H1 (cell line): Measurements from ENCODE around the gene INAFM2. TPM values are rescaled to one million over a fixed set of nuclear protein-coding genes. Genes with fewer than 3 reads are reported as not detected.

Experiments
- CTCF ChIA-PET: fragments of 300-600 bp; sonication (Branson Sonifier 250); formaldehyde crosslinking; loops from one replicate; lab custom pipeline; 2021; ENCODE audit not compliant: partially characterized antibody; lab: Charles Lee
- POLR2A ChIA-PET: fragments of 300-600 bp; sonication (Branson Sonifier 250); formaldehyde crosslinking; loops from one replicate; lab custom pipeline; 2021; ENCODE audit warnings: inconsistent platforms; ENCODE audit not compliant: partially characterized antibody; lab: Charles Lee
- DNase-seq, 2 experiments: peaks; one replicate each; pipeline versions ENCODE4 v3.0.0 to v3.0.0-alpha.2; 2010 to 2022; ENCODE audit warnings: low spot score in 2 of 2, low read depth in 1 of 2, mixed read lengths in 1 of 2
- FAIRE-seq: peaks from 2 replicates; lab custom pipeline; 2011; peaks lifted over from hg19 to GRCh38; lab: Jason Lieb, UNC
- H2AFZ ChIP-seq: 2 replicates; pipeline ENCODE4 v1.8.1; 2012; ENCODE audit warnings: low read length, inconsistent platforms
- H2AK5ac ChIP-seq: 2 replicates; pipeline ENCODE4 v1.6.1; 2013; ENCODE audit warnings: low read depth, low read length
- H2BK120ac ChIP-seq: replicated peaks from 2 replicates; pipeline ENCODE3; 2013; ENCODE audit warnings: low read depth, low read length, inconsistent platforms
- H2BK12ac ChIP-seq: 2 replicates; pipeline ENCODE4 v1.6.1; 2013; ENCODE audit warnings: low read depth, low read length
- H2BK15ac ChIP-seq: 2 replicates; pipeline ENCODE4 v1.6.1; 2013; ENCODE audit warnings: low read length
- H2BK20ac ChIP-seq: 2 replicates; pipeline ENCODE4 v1.6.1; 2013; ENCODE audit warnings: low read length
- H2BK5ac ChIP-seq: 2 replicates; pipeline ENCODE4 v1.6.1; 2013; ENCODE audit warnings: low read depth, low read length
- H3K14ac ChIP-seq: 2 replicates; pipeline ENCODE4 v1.6.1; 2013; ENCODE audit warnings: inconsistent platforms; ENCODE audit not compliant: insufficient read length
- H3K18ac ChIP-seq: 2 replicates; pipeline ENCODE4 v1.6.1; 2013; ENCODE audit warnings: low read length; ENCODE audit errors: extremely low read depth
- H3K23ac ChIP-seq: 2 replicates; pipeline ENCODE4 v1.6.1; 2013; ENCODE audit warnings: inconsistent platforms; ENCODE audit not compliant: insufficient read length
- H3K23me2 ChIP-seq: 2 replicates; pipeline ENCODE4 v1.6.1; 2013; ENCODE audit warnings: low read depth, low read length
- H3K27ac ChIP-seq: 2 replicates; pipeline ENCODE4 v1.6.1; 2011; ENCODE audit warnings: low read depth, low read length, inconsistent platforms
- H3K27me3 ChIP-seq, 4 experiments: replicated peaks in 1 of 4; 1 replicate in 1 of 4; 2 replicates in 3 of 4; pipeline versions ENCODE4 v1.6.1 to v1.8.1; 2011 to 2013; ENCODE audit warnings: low read length in 3 of 4, mild to moderate bottlenecking in 3 of 4, inconsistent platforms in 2 of 4, mixed read lengths in 2 of 4, moderate library complexity in 1 of 4; ENCODE audit not compliant: control insufficient read depth in 3 of 4, insufficient read depth in 3 of 4; ENCODE audit errors: extremely low read depth in 1 of 4
- H3K36me3 ChIP-seq, 4 experiments: 2 replicates each; pipeline versions ENCODE4 v1.6.1 to v1.8.1; 2011 to 2013; ENCODE audit warnings: mild to moderate bottlenecking in 4 of 4, low read length in 3 of 4, moderate library complexity in 2 of 4, control low read depth in 1 of 4, inconsistent platforms in 1 of 4; ENCODE audit not compliant: insufficient read depth in 4 of 4, control insufficient read depth in 2 of 4
- H3K4ac ChIP-seq: replicated peaks from 2 replicates; pipeline ENCODE3; 2013; ENCODE audit warnings: low read length, low read depth, mixed read lengths, inconsistent platforms; ENCODE audit not compliant: insufficient read length
- H3K4me1 ChIP-seq, 4 experiments: replicated peaks in 1 of 4; 1 replicate in 1 of 4; 2 replicates in 3 of 4; pipeline versions ENCODE4 v1.6.1 to v1.8.1; 2011 to 2013; ENCODE audit warnings: low read length in 3 of 4, inconsistent platforms in 2 of 4, mixed read lengths in 1 of 4; ENCODE audit not compliant: insufficient read depth in 4 of 4, control insufficient read depth in 3 of 4
- H3K4me2 ChIP-seq, 2 experiments: 2 replicates each; pipeline versions ENCODE4 v1.6.1 to v1.8.1; 2011 to 2013; ENCODE audit warnings: low read depth in 2 of 2, low read length in 2 of 2, control low read depth in 1 of 2, inconsistent platforms in 1 of 2, mild to moderate bottlenecking in 1 of 2; ENCODE audit not compliant: insufficient read depth in 1 of 2
- H3K4me3 ChIP-seq, 4 experiments: fragments of 200-600, 300-600 bp in 1 of 4; sonication (generic), shearing (Covaris generic), sonication (Bioruptor Twin) in 1 of 4; 2 replicates each; pipeline versions ENCODE4 v1.5.1 to v1.8.1; 2011 to 2016; ENCODE audit warnings: low read length in 4 of 4, low read depth in 3 of 4, control low read depth in 2 of 4, inconsistent platforms in 2 of 4, mild to moderate bottlenecking in 2 of 4, mixed read lengths in 1 of 4, moderate library complexity in 1 of 4; ENCODE audit not compliant: insufficient read depth in 2 of 4; ENCODE audit errors: extremely low read depth in 1 of 4
- H3K56ac ChIP-seq: replicated peaks from 2 replicates; pipeline ENCODE3; 2013; ENCODE audit warnings: low read depth, mild to moderate bottlenecking, mixed read lengths, low read length, inconsistent platforms; ENCODE audit not compliant: insufficient read length
- H3K79me1 ChIP-seq: 2 replicates; pipeline ENCODE4 v1.6.1; 2013; ENCODE audit warnings: low read depth, low read length, control low read depth
- H3K79me2 ChIP-seq, 2 experiments: 2 replicates each; pipeline versions ENCODE4 v1.6.1 to v1.8.1; 2012 to 2013; ENCODE audit warnings: low read length in 2 of 2, mild to moderate bottlenecking in 2 of 2, inconsistent platforms in 1 of 2; ENCODE audit not compliant: insufficient read depth in 2 of 2, control insufficient read depth in 1 of 2
- H3K9ac ChIP-seq, 4 experiments: replicated peaks in 1 of 4; 1 replicate in 1 of 4; 2 replicates in 3 of 4; pipeline versions ENCODE4 v1.6.1 to v1.8.1; 2011 to 2013; ENCODE audit warnings: low read depth in 3 of 4, low read length in 3 of 4, control low read depth in 2 of 4, mild to moderate bottlenecking in 2 of 4, moderate library complexity in 2 of 4, inconsistent platforms in 1 of 4; ENCODE audit errors: extremely low read depth in 1 of 4
- H3K9me3 ChIP-seq, 2 experiments: 2 replicates each; pipeline versions ENCODE4 v1.6.1 to v1.8.1; 2012 to 2013; ENCODE audit warnings: mild to moderate bottlenecking in 2 of 2, moderate library complexity in 2 of 2, control low read depth in 1 of 2, inconsistent platforms in 1 of 2, low read depth in 1 of 2, low read length in 1 of 2, mixed read lengths in 1 of 2; ENCODE audit not compliant: insufficient read depth in 2 of 2
- H4K20me1 ChIP-seq, 2 experiments: replicated peaks in 1 of 2; 2 replicates each; pipeline versions ENCODE3 to v1.8.1; 2011 to 2013; ENCODE audit warnings: inconsistent platforms in 2 of 2, low read length in 2 of 2, mild to moderate bottlenecking in 1 of 2; ENCODE audit not compliant: insufficient read depth in 2 of 2, control insufficient read depth in 1 of 2
- H4K5ac ChIP-seq: 2 replicates; pipeline ENCODE4 v1.6.1; 2013; ENCODE audit warnings: low read length, low read depth, mixed read lengths, inconsistent platforms; ENCODE audit not compliant: insufficient read length
- H4K8ac ChIP-seq: 2 replicates; pipeline ENCODE4 v1.8.0; 2013; ENCODE audit warnings: mild to moderate bottlenecking, moderate library complexity, low read length, inconsistent platforms; ENCODE audit not compliant: insufficient read depth; ENCODE audit errors: extremely low read depth
- H4K91ac ChIP-seq: replicated peaks from 2 replicates; pipeline ENCODE3; 2013; ENCODE audit warnings: low read length, mixed read lengths, inconsistent platforms; ENCODE audit not compliant: insufficient read length
- HDAC6 ChIP-seq: IDR thresholded peaks from one replicate; pipeline ENCODE4 v1.7.1; 2012; ENCODE audit warnings: low read depth, mild to moderate bottlenecking, inconsistent platforms, low read length, moderate library complexity
- RBBP5 ChIP-seq: IDR thresholded peaks from 2 replicates; pipeline ENCODE4 v1.7.1; 2012; ENCODE audit warnings: low read depth, mild to moderate bottlenecking, inconsistent platforms, low read length, moderate library complexity, borderline replicate concordance
- WGBS, 2 experiments: shearing (Covaris generic) in 1 of 2; methylation state at CpG; one replicate each; pipeline versions ENCODE4 v1.1.6 to v1.1.7; 2013 to 2015; ENCODE audit warnings: low lambda C conversion rate in 2 of 2, mixed read lengths in 2 of 2, inconsistent platforms in 1 of 2, low coverage in 1 of 2, missing lambda C conversion rate in 1 of 2; ENCODE audit not compliant: insufficient replicate concordance in 2 of 2, insufficient coverage in 1 of 2, insufficient read length in 1 of 2; ENCODE audit errors: extremely low coverage in 1 of 2, missing lambda C conversion rate in 1 of 2; 5-methylcytosine and 5-hydroxymethylcytosine counted together
- polyA plus RNA-seq, 7 experiments: library from polyadenylated mRNA; depleted of rRNA in 3 of 7; stranded (reverse) in 5 of 7; unstranded in 2 of 7; fragments of >200 nt in 5 of 7; fragments of 200-250 nt in 2 of 7; gene quantifications; 1 replicate in 5 of 7; 2 replicates in 1 of 7; 4 replicates in 1 of 7; pipeline versions ENCODE4 v1.2.1 to v1.2.3, GENCODE V29; 2011 to 2013; ENCODE audit warnings: missing spikeins in 2 of 7, mixed read lengths in 2 of 7
- total RNA-seq: library from RNA; stranded (reverse); fragmentation: NEBNext Ultra II Directional; extraction: Animal tissue kit (Norgen Biotek cat#: 25700); gene quantifications from 2 replicates; pipeline ENCODE4 v1.2.1, GENCODE V29; 2021

INAFM2 gene
- total and polyA plus RNA-seq, 2 of the 8 experiments (the other 6 are each of a cell fraction or from before 2014, with no cell fraction given), result 15.3 to 35.1 TPM

- Histone ChIP-seq H2BK5ac (no peak overlapping the region), H4K20me1 (no peaks in the 10 kb centered on the region), H3K27me3 (peaks cover 0 to 4% (median under 1%) of the 10 kb centered on the region in 4 experiments; a peak in 1 of 7 replicates), H4K8ac (no peak overlapping the region; the same call in 1 of the 2 replicates), H3K4me3 (no peak overlapping the region), H3K23me2 (no peaks in the 10 kb centered on the region; the same call in 1 of the 2 replicates), H2BK20ac (no peak overlapping the region), H3K27ac (no peak overlapping the region), H3K56ac (no peak overlapping the region), H3K23ac (no peak overlapping the region), H3K79me1 (no peaks in the 10 kb centered on the region), H2AFZ (no peak overlapping the region), H2AK5ac (no peak overlapping the region), H3K4me1 (peaks cover 0 to 44% (median 28%) of the 10 kb centered on the region in 4 experiments; a peak in 6 of 7 replicates), H2BK12ac (peak overlapping the region; percentile 68; the same call in 1 of the 2 replicates), H2BK15ac (0 out of 2 replicates have a peak overlapping the region, but pooled peaks have one; percentile 19), H3K9me3 (no peaks in the 10 kb centered on the region), H3K4me2 (no peak overlapping the region), H3K79me2 (no peaks in the 10 kb centered on the region), H4K5ac (no peak overlapping the region), H3K9ac (no peak overlapping the region), H3K36me3 (no peaks in the 10 kb centered on the region; a peak in 1 of 8 replicates), H3K4ac (no peak overlapping the region), H4K91ac (no peak overlapping the region), H3K18ac (peak overlapping the region; percentile 34; the same call in 1 of the 2 replicates), H2BK120ac (no peak overlapping the region), H3K14ac (no peak overlapping the region)
- WGBS, 2 experiments, result 88% methylated on average over 11 of the region's 13 CpGs; no CpG with 5 or more reads in 1 of the 2 experiments
- ChIA-PET CTCF (interaction anchor here (0.5 to 27.4 kb wide), 28 partner anchors 8 to 312 kb away, joined by 3 to 584 read pairs (median 9); partner anchors contain the start of genes ANKRD63, BAHD1, DISP2 and INAFM2), POLR2A (interaction anchor here (1.0 to 8.1 kb wide), 12 partner anchors 8 to 61 kb away, joined by 3 to 66 read pairs (median 4); partner anchors contain the start of genes INAFM2, KNSTRN and PLCB2)
- FAIRE-seq (no peak), DNase-seq (no peak)
- TF ChIP-seq HDAC6 (no peak), RBBP5 (no peak)
These were observed 12.6 kb downstream of the INAFM2 start for GRCh38 chr15:40335938-40336743.
